HFF-Myc (cell line): ENCODE measurements around the gene SMARCAL1.

Experiments
- DNase-seq: peaks from one replicate; pipeline ENCODE4 v3.0.0-alpha.2; 2011; ENCODE audit warnings: low read depth; ENCODE audit errors: extremely low read depth
- H3K4me3 ChIP-seq: replicated peaks from 2 replicates; pipeline ENCODE4 v1.5.1; 2011; ENCODE audit warnings: low read depth, mild to moderate bottlenecking, control low read depth, low read length
- TF ChIP-seq, protein P1 (sequence below): IDR thresholded peaks from 2 replicates; pipeline ENCODE4 v1.5.1; 2012; ENCODE audit warnings: mild to moderate bottlenecking, low read depth, low read length, control low read depth; ENCODE audit errors: missing control alignments

The SMARCAL1 gene

GRCh38 chr2:216412022-216412999, at the start of gene SMARCAL1:
TSS of gene SMARCAL1 (plus strand) at chr2:216412484. CDS start at chr2:216414705, 2,221 bp downstream.
- TF ChIP-seq, protein P1, sequence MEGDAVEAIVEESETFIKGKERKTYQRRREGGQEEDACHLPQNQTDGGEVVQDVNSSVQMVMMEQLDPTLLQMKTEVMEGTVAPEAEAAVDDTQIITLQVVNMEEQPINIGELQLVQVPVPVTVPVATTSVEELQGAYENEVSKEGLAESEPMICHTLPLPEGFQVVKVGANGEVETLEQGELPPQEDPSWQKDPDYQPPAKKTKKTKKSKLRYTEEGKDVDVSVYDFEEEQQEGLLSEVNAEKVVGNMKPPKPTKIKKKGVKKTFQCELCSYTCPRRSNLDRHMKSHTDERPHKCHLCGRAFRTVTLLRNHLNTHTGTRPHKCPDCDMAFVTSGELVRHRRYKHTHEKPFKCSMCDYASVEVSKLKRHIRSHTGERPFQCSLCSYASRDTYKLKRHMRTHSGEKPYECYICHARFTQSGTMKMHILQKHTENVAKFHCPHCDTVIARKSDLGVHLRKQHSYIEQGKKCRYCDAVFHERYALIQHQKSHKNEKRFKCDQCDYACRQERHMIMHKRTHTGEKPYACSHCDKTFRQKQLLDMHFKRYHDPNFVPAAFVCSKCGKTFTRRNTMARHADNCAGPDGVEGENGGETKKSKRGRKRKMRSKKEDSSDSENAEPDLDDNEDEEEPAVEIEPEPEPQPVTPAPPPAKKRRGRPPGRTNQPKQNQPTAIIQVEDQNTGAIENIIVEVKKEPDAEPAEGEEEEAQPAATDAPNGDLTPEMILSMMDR = no peak
- DNase-seq = peak; percentile 91
- peak within 1 kb of the TSS; percentile 70 for H3K4me3 ChIP-seq

DNA sequence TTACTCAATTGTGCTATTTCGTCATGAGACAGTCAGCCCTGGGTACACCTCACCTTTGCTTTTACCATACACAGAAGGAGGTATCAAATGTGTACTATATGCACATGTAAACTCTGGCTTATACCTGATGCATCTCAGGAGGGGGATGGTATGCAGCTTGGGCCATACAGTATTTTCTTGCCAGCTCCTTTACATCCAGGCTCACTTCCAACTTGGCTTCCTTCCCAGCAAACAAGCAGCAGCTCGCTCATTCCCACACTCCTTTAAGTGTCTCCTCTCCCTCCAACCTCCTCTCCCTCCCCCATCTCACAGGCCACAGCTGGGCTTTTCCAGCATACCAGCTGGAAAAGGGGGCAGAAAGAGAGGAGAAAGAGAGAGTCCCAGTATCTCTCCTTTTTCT, 49.6 kb upstream of the SMARCAL1 start:
- H3K4me3 ChIP-seq = no peak overlapping the region
- DNase-seq = peak; percentile 82

GRCh38 chr2:216363221-216363620, 49.1 kb upstream of the SMARCAL1 start:
- no peak overlapping the region for H3K4me3 ChIP-seq
- DNase-seq = no peak
- TF ChIP-seq, protein P1 = no peak

More for the DNA sequence above, 49.6 kb upstream of the SMARCAL1 start:
- TF ChIP-seq, protein P1 = no peak

GRCh38 chr2:216365518-216365917, 46.8 kb upstream of the SMARCAL1 start:
- no peak for DNase-seq
- TF ChIP-seq, protein P1 = no peak
- H3K4me3 ChIP-seq = no peak overlapping the region

- no peak for DNase-seq
- no peak overlapping the region for H3K4me3 ChIP-seq
- TF ChIP-seq, protein P1 = no peak
Observed at GRCh38 chr2:216366777-216367471, 45.4 kb upstream of the SMARCAL1 start.

DNA sequence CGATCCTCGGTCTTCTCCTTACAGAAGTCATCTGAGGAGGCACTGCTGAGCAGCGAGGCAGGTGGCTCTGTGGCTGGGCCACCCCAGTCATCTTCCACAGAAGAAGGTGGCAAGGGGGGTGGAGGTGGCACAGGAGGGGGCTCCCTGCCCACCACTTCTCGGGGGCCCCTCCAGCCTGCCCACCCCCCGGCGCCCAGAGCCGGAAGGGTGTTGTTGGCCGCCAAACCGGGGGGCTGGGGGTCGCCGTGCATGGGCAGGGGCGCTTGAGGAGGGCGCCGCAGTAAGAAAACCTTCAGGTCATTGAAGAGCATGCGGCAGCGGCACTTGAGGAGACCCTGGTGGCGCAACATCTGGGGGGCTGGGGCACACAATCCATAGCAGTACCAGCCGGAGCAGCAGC, 42.5 kb upstream of the SMARCAL1 start:
- TF ChIP-seq, protein P1 = no peak
- no peak for DNase-seq
- H3K4me3 ChIP-seq = peak overlapping the region; percentile 51
